ENCODE results near the gene NISCH.

Gene NISCH

GRCh38 chr3:52455283-52456168 lies at the start of gene NISCH:
NISCH (plus strand) TSS chr3:52455604; CDS start chr3:52455642, 38 bp downstream.
- DNase-seq (ENCODE audit: low read depth in 2 of 2): peak; percentile 90 to 93

- no peak for DNase-seq (ENCODE audit: low read depth in 2 of 2)
These were observed 49.2 kb upstream of the NISCH start for GRCh38 chr3:52406231-52406661.

GRCh38 chr3:52406791-52407510 lies 48.5 kb upstream of the NISCH start:
- no peak for DNase-seq (ENCODE audit: low read depth in 2 of 2)

GRCh38 chr3:52407779-52408178 lies 47.6 kb upstream of the NISCH start:
- no peak for DNase-seq (ENCODE audit: low read depth in 2 of 2)

DNA sequence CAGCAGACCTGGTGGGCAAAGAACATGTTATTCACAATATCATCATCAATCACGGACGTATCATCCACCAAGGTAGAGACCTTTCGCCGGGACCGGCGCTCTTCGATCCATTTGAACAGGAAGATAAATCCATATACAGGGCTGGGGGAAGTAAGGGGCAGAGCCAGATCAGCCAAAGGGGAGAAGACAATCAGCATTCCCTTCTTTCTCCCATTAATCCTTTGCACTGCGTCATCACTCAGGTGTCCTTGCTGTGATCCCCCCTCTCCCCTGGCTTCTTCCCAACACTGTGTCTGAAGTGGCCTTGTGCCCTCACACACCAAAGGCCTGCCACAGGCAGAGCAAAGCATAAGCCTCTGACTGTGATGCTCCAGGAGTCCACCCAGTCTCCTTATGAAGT lies 46.9 kb upstream of the NISCH start:
- DNase-seq (ENCODE audit: low read depth in 2 of 2): no peak

- no peak for DNase-seq (ENCODE audit: low read depth in 2 of 2)
These were observed 39.6 kb upstream of the NISCH start for GRCh38 chr3:52415800-52416199.

GRCh38 chr3:52420388-52420787 lies 35.0 kb upstream of the NISCH start:
- DNase-seq (ENCODE audit: low read depth in 2 of 2): no peak

DNA sequence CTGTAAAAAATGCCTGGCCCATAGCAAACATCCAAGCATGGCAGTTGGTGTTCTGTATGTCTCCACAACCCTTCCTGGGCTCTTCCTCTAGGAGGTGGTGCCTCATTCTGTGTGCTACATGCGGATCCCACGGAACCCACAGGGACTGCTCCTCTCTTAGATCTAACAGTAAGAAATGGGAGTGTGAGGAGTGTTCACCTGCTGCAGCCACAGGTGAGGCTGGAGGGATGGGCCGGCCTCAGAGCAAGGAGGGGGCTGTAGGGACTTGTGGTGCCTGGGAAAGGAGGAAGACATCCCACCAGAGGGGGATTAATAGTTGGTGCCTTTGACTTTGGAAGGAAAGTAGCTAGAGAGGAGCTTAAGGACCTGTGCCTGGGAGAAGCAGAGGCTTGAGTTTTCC lies 32.7 kb upstream of the NISCH start:
- no peak for DNase-seq (ENCODE audit: low read depth in 2 of 2)

GRCh38 chr3:52423173-52423572 lies 32.2 kb upstream of the NISCH start:
- no peak for DNase-seq (ENCODE audit: low read depth in 2 of 2)

GRCh38 chr3:52428151-52429005 lies 27.0 kb upstream of the NISCH start:
- no peak for DNase-seq (ENCODE audit: low read depth in 2 of 2)

DNA sequence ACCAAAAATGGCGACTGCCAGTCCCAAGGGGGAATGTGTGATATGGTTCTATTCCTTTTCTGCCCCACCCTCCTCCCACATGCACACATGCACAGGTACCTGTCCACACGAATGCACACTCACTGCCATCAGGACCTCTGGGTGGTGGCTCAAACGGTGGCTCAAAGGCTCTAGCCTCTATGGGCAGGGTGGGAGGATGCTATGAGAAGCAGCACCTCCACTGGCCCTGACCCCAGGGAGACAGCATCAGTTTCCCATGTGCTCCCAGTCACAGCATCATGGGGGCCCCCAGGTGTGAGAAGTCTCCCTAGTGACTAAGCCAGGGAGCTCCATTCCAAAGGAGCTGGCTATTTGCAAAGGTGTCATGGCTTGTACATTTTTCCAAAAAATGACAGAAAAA lies 26.4 kb upstream of the NISCH start:
- DNase-seq (ENCODE audit: low read depth in 2 of 2): no peak

DNA sequence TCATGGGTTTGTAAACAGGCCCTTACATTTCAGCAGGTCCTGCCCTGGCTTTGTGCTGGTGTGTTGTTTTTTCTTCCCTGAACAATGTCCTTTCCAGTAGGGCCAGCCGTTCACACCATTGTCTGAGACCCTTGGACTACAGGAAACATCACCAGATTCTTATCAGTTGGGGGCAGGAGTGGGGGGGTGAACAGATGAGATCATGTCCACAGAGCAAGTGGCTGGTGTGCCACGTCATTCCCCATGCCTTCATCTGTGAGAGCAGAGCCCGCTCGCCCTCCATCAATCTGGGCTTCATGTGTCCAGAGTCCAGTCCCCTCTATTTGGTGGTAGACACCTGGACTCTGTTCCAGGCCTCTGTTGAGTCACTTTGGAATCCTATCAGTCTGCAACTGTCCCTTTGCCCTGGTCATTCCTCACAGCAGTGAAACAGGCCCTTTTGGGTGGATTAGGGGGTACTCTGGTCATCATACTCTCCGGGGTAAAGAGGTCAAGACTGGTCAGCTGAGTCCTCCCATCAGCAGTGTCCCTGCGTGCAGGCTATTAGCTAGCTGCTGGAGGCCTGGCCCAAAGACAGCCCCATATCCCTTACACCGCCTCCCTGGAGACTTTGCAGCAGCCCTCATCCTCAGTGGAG lies 25.5 kb upstream of the NISCH start:
- no peak for DNase-seq (ENCODE audit: low read depth in 2 of 2)

DNA sequence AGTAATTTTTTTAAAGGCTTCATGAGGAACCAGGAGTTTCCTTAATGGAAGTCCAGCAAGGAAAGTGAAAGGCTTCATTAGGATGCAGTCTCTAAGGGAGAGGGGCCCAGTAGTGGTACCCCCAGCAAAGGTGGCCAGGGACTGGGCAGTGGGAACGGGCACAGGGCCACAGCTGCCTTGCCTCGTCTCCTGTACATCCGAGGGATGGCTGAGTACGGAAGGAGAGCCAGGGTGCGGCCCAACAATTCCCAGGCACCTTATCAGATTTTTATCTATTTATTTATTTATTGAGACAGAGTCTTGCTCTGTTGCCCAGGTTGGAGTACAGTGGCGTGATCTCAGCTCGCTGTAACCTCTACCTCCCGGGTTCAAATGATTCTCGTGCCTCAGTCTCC lies 25.0 kb upstream of the NISCH start:
- DNase-seq (ENCODE audit: low read depth in 2 of 2): no peak

GRCh38 chr3:52431459-52432223 lies 23.8 kb upstream of the NISCH start:
- no peak for DNase-seq (ENCODE audit: low read depth in 2 of 2)

DNA sequence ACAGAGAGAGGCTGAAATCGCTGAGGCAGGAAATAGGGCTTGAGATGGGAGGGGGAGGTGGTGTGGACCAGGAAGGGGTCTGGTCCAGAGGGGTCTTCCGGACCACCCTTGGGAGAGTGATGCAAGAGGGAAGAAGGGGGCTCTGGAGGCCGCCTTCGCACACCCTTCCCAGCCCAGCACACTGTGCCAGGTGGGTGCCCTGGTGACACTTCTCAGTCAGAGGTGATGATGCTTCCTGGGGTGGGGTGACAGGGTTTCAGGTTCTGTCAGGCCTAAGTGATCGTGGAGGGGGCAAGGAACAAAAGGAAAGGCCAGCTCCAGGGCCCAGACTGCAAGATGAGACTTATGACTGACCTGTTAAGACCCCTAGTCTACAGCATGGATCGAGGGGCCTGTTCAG lies 23.2 kb upstream of the NISCH start:
- no peak for DNase-seq (ENCODE audit: low read depth in 2 of 2)

- no peak for DNase-seq (ENCODE audit: low read depth in 2 of 2)
These were observed 22.7 kb upstream of the NISCH start for GRCh38 chr3:52432691-52433141.

DNA sequence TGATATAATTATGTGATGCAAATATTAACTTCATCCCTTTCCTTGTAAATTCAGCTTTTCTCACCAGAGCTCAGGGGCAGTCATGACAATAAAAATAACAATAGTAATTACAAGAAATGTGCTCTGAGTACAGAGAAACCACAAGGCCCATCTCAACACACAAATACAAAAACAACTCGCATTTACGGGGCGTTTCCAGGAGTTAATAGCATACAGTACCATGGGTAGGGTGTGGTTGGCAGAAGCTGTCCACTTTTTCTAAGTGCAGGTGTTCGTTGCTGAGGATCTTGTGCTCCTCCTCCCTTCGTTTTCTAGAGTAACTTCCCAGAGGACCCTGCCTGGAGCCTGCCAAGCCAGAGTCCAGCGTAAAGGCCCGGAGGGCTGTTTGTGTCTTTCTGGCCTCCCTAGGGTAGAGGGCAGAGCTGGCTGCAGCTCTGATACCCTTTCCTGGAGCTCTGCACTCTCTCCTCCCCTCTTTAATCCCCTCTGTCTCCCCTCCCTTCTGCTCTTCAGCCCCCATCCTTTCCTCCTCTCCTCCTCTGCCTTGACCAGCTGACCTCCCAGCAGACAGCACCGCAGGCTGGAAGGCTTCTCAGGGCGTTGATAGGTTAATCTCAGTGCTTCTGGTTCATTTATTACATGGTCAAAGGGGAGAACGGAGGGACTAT lies 21.9 kb upstream of the NISCH start:
- DNase-seq (ENCODE audit: low read depth in 2 of 2): no peak

GRCh38 chr3:52433996-52434479 lies 21.4 kb upstream of the NISCH start:
- no peak for DNase-seq (ENCODE audit: low read depth in 2 of 2)

DNA sequence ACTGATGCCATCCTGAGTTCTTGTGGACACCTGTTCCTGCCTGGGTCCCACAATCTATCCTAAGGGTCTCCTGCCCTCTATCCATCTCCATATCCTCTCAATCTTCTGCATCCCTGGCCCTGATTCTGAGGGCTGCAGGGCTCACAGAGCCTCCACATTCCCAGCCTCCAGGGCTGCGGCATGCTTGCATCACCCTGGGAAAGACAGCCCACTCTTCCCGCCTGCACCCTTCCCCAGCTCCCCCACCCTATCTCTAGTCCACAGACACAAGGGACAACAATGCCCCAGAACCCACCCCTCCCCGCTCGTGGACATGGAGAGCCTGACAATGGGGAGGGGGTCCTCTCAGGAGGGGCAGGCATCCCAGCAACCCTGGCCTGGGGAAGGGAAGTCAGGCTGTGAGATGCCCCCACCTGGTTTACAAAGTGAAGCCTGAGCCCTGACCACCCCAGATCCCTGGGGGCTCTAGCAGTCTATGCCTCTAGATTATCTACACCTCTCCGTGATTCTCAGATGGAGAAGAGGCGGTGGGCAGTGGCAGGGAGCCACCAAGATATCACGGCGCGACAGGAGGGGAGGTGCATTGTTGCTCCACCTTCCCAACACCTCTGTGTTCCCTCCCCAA lies 20.8 kb upstream of the NISCH start:
- no peak for DNase-seq (ENCODE audit: low read depth in 2 of 2)

Measured in stimulated activated CD8-positive, alpha-beta memory T cell treated with anti-CD3 and anti-CD28 coated beads, Interleukin-7, amount 100 ng/mL, for 4 hours (primary cell).